ENCODE data around the gene CMTM8.

DNA sequence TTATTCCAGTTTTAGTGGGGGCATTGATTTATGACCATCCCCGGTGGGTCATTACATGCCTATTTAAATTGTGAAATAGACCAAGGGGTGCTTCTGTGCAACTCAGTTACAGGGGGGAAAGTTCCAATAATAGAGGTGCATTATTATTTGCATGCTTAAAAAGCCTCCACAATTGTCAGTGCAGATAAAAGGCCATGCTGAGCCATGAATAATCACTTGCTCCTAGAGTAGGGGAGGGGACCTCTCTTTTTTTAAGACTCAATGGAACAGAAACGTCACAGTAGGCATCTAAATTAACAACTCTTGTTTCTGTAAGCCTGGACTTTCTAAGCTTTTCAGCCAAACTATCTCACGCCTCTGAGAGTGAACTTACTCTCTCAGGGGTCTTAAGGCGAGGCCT, 86.7 kb downstream of the CMTM8 start:
- TF ChIP-seq CTCF (IDR thresholded peaks at IDR 0.05; ENCODE audit: low read depth, low read length) (no peak), EZH2phosphoT487 (IDR thresholded peaks at IDR 0.05; ENCODE audit: low read depth) (no peak)

Measured in OCI-LY3 (cell line).